ENCODE data around the gene SOAT2.
A peak's percentile ranks its signal among the peaks of the same experiment; 100 is the strongest.

The SOAT2 gene, protein sequence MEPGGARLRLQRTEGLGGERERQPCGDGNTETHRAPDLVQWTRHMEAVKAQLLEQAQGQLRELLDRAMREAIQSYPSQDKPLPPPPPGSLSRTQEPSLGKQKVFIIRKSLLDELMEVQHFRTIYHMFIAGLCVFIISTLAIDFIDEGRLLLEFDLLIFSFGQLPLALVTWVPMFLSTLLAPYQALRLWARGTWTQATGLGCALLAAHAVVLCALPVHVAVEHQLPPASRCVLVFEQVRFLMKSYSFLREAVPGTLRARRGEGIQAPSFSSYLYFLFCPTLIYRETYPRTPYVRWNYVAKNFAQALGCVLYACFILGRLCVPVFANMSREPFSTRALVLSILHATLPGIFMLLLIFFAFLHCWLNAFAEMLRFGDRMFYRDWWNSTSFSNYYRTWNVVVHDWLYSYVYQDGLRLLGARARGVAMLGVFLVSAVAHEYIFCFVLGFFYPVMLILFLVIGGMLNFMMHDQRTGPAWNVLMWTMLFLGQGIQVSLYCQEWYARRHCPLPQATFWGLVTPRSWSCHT

DNA sequence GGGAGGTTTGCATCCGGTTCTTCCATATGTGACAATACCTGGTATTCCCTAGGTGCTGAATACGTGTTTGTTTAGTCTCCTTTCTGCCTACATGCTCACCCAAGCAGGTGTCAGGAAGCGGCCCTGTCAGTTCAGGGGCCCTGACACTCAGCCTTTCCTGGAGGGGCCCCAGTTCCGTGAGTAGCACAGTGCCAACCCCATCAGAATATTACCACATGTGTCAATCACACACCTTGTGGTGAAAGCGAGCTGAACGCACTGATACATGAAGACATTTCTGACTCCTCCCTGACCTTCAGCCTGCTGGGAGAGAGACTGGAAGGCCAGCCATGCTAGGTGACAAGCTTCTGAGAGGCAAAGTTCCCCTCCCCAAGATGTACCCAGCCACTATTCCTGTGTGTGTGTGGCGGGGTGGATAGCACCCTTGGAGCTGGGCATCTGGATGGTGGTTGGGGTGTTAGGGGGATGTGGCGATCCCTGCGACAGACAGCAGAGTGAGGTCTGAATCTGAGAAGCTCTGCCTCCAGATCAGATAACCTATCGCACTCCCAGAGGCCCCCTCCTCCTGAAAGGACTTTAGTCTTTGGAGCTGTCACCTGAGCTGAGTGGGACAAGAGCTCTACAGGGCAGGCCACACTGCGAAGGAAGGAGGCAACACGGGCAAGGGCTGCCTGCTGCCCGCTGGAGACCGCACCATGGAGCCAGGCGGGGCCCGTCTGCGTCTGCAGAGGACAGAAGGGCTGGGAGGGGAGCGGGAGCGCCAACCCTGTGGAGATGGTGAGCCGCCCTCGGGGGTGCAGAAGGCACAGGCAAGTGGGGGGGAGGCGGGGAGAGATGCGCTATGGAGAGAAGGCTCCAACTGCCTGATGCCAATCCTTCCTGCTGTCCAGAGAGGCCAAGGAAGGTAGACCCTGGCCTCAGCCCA lies at the start of gene SOAT2:
SOAT2 (plus strand) TSS at position 604 of the 925 bp plus-strand sequence; CDS start at position 696, 92 bp downstream.
- H3K27me3 Mint-ChIP-seq, result no peaks in the 10 kb centered on the region
- H3K36me3 Mint-ChIP-seq, result no peaks in the 10 kb centered on the region
- peak within 1 kb of the TSS; percentile 32 for H3K4me3 Mint-ChIP-seq
- H3K4me1 Mint-ChIP-seq, result peaks cover 34% of the 10 kb centered on the region
- peak within 1 kb of the TSS; percentile 19 for H3K27ac Mint-ChIP-seq
- H3K9me3 Mint-ChIP-seq, result no peaks in the 10 kb centered on the region

DNA sequence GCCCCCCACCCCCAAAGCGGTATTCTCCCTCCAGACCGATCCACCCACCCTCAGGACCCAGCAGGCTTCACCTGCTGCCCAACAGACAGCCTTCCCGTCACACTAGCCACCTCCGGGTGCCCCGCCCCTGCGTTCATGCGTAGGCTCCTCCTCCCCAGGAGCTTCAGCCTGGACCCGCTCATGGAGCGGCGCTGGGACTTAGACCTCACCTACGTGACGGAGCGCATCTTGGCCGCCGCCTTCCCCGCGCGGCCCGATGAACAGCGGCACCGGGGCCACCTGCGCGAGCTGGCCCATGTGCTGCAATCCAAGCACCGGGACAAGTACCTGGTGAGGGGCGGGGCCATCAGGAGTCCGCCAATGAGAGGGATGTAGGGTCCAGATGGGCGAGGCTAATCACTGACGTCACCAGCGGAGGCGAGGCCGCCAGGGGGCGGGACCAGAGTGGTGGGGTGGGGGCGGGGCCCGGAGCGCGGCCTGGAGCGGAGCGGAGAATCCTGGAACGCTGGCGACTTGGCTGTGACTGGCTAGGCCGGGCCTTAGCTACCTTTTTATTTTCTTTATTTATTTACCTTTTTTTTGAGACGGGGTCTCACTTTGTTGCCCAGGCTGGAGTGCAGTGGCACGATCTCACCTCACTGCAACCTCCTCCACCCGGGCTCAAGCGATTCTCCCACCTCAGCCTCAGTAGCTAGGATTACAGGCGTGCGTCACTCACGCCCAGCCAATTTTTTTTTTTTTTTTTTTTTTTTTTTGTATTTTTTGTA lies 49.0 kb upstream of the SOAT2 start:
- Mint-ChIP-seq H3K9me3 (no peaks in the 10 kb centered on the region), H3K27ac (peak overlapping the region; percentile 96), H3K4me1 (peaks cover 11% of the 10 kb centered on the region), H3K27me3 (no peaks in the 10 kb centered on the region), H3K4me3 (peak overlapping the region; percentile 95), H3K36me3 (no peaks in the 10 kb centered on the region)

DNA sequence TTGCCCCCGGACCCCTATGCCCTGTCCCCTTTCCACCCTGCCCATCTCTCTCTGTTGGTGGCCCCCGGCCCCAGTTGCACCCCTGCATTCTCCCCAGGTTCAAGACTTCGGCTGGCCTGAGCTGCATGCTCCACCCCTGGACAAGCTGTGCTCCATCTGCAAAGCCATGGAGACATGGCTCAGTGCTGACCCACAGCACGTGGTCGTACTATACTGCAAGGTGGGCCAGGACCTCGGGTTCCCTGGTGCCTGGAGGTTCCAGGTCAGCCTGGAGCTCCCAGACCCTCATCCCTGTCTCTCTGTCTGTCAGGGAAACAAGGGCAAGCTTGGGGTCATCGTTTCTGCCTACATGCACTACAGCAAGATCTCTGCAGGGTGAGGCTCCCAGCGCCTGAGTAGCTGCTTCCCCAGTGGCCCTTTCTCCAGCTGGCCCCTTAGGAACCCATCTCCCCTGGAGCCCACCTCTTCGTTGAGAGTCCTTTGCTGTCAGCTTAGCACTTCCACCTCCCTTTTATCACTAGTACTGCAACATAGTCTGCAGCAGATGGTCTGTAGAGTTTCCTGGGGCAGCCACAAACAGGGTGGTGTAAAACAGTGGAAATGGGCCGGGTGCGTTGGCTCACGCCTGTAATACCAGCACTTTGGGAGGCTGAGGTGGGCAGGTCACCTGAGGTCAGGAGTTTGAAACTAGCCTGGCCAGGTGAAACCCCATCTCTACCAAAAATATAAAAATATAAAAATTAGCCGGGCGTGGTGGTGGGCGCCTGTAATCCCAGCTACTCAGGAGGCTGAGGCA lies 47.6 kb upstream of the SOAT2 start:
- H3K4me3 Mint-ChIP-seq, result peak overlapping the region; percentile 59
- H3K9me3 Mint-ChIP-seq, result no peaks in the 10 kb centered on the region
- peak overlapping the region; percentile 19 for H3K27ac Mint-ChIP-seq
- peaks cover 10% of the 10 kb centered on the region for H3K4me1 Mint-ChIP-seq
- no peaks in the 10 kb centered on the region for H3K36me3 Mint-ChIP-seq
- no peaks in the 10 kb centered on the region for H3K27me3 Mint-ChIP-seq

DNA sequence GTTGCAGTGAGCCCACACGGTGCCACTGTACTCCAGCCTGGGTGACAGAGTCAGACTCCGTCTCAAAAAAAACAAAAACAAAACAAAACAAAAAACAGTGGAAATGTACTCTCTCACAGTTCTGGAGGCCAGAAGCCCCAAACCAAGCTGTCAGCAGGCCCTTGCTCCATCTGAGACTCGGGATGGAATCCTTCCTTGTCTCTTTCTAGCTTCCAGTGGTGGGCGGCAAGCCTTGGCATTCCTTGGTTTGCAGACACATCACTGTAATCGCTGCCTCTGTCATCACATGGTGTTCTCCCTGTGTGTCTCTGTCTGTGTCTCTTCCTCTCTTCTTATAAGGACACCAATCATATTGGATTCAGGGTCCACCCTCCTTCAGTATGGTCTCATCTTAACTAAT lies 47.0 kb upstream of the SOAT2 start:
- H3K36me3 Mint-ChIP-seq, result no peaks in the 10 kb centered on the region
- H3K27ac Mint-ChIP-seq, result no peak overlapping the region
- H3K4me1 Mint-ChIP-seq, result peaks cover 10% of the 10 kb centered on the region
- H3K4me3 Mint-ChIP-seq, result no peak overlapping the region
- no peaks in the 10 kb centered on the region for H3K27me3 Mint-ChIP-seq
- no peaks in the 10 kb centered on the region for H3K9me3 Mint-ChIP-seq

DNA sequence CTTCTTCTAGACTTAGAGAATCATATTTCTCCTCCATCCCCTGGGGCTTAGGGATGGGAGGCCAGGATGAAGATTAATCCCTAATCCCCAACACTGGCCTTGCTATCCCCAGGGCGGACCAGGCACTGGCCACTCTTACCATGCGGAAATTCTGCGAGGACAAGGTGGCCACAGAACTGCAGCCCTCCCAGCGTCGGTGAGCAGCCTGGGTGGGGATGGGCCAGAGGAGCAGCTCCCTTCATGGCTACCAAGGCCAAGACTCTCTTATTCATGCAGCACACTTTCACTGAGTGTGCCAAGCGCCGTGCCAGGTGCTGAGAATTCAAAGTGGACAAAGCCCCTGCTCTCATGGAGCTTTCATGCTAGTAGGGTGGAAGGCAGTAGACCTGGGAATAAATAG lies 46.4 kb upstream of the SOAT2 start:
- no peaks in the 10 kb centered on the region for H3K9me3 Mint-ChIP-seq
- no peaks in the 10 kb centered on the region for H3K27me3 Mint-ChIP-seq
- no peak overlapping the region for H3K27ac Mint-ChIP-seq
- no peak overlapping the region for H3K4me3 Mint-ChIP-seq
- H3K36me3 Mint-ChIP-seq, result no peaks in the 10 kb centered on the region
- peaks cover 10% of the 10 kb centered on the region for H3K4me1 Mint-ChIP-seq

DNA sequence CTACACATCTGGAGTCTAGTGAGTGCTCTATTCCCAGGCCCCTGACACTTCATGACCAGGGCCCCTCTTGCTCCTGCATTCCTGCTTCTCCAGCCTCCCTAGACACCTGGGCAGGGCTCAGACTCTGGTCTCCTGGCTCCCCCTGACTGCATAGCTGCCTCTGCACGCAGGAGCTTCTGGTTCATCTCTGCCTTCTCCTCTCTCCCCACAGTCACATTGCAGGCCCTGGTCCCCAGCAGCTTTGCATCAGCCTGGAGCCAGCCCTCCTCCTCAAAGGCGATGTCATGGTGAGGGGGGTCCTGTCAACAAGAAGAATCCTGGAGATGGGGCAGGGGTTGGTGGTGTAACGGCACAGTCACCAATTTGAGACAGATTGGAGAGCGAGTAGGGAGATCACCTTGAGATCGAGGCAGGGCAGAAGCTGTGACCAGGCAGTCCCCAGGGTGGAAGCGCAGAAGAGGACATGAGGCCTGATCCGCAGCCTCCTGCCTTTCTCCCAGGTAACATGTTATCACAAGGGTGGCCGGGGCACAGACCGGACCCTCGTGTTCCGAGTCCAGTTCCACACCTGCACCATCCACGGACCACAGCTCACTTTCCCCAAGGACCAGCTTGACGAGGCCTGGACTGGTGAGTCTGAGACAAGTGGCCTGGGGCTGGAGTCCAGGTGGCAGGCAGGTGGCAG lies 45.3 kb upstream of the SOAT2 start:
- no peak overlapping the region for H3K4me3 Mint-ChIP-seq
- no peak overlapping the region for H3K27ac Mint-ChIP-seq
- H3K4me1 Mint-ChIP-seq, result peaks cover 10% of the 10 kb centered on the region
- H3K27me3 Mint-ChIP-seq, result no peaks in the 10 kb centered on the region
- H3K36me3 Mint-ChIP-seq, result no peaks in the 10 kb centered on the region
- H3K9me3 Mint-ChIP-seq, result no peaks in the 10 kb centered on the region

DNA sequence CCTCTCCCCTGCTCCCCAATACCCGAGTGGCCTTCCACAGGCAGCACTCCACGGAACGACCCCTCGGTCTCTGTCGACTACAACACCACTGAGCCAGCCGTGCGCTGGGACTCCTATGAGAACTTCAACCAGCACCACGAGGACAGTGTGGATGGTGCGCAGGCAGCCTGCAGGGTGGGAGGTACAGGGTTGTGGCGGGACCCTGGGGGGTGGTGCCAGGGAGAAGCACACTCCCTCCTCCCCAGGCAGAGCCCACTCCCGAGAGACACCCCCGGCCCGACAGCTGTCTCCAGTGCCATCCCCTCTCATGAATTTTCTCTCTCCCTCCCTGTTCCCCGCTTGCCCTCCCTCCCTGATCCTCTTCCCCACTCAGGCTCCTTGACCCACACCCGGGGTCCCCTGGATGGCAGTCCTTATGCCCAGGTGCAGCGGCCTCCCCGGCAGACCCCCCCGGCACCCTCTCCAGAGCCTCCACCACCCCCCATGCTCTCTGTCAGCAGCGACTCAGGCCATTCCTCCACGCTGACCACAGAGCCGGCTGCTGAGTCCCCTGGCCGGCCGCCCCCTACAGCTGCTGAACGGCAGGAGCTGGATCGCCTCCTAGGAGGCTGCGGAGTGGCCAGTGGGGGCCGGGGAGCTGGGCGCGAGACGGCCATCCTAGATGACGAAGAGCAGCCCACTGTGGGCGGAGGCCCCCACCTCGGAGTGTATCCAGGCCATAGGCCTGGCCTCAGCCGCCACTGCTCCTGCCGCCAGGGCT lies 44.4 kb upstream of the SOAT2 start:
- Mint-ChIP-seq H3K36me3 (no peaks in the 10 kb centered on the region), H3K27ac (no peak overlapping the region), H3K4me1 (peaks cover 7% of the 10 kb centered on the region)

DNA sequence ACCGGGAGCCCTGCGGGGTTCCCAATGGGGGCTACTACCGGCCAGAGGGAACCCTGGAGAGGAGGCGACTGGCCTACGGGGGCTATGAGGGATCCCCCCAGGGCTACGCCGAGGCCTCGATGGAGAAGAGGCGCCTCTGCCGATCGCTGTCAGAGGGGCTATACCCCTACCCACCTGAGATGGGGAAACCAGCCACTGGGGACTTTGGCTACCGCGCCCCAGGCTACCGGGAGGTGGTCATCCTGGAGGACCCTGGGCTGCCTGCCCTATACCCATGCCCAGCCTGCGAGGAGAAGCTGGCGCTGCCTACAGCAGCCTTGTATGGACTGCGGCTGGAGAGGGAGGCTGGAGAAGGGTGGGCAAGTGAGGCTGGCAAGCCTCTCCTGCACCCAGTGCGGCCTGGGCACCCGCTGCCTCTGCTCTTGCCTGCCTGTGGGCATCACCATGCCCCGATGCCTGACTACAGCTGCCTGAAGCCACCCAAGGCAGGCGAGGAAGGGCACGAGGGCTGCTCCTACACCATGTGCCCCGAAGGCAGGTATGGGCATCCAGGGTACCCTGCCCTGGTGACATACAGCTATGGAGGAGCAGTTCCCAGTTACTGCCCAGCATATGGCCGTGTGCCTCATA lies 43.7 kb upstream of the SOAT2 start:
- Mint-ChIP-seq H3K4me3 (no peak overlapping the region), H3K36me3 (peaks cover under 1% of the 10 kb centered on the region), H3K4me1 (peaks cover 3% of the 10 kb centered on the region), H3K27ac (no peak overlapping the region), H3K27me3 (no peaks in the 10 kb centered on the region), H3K9me3 (no peaks in the 10 kb centered on the region)

More for the DNA sequence above, 44.4 kb upstream of the SOAT2 start:
- H3K27me3 Mint-ChIP-seq, result no peaks in the 10 kb centered on the region
- no peak overlapping the region for H3K4me3 Mint-ChIP-seq
- no peaks in the 10 kb centered on the region for H3K9me3 Mint-ChIP-seq

DNA sequence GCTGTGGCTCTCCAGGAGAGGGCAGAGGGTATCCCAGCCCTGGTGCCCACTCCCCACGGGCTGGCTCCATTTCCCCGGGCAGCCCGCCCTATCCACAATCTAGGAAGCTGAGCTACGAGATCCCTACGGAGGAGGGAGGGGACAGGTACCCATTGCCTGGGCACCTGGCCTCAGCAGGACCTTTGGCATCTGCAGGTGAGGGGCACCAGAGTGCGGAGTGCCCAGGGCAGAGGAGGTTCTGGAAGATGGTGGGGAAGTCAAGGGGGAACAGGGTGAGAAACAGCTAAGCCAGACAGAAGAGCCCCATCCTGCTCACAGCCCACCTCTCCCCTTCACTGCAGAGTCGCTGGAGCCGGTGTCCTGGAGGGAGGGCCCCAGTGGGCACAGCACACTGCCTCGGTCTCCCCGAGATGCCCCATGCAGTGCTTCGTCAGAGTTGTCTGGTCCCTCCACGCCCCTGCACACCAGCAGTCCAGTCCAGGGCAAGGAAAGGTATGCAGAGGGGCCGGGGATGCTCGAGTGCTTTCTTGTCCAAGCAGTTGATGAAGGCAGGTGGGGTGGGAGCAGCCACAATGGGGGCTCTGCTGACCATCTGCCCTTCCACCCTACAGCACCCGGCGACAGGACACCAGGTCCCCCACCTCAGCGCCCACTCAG lies 43.1 kb upstream of the SOAT2 start:
- H3K36me3 Mint-ChIP-seq, result peaks cover 4% of the 10 kb centered on the region
- H3K4me3 Mint-ChIP-seq, result no peak overlapping the region
- no peaks in the 10 kb centered on the region for H3K27me3 Mint-ChIP-seq
- no peaks in the 10 kb centered on the region for H3K9me3 Mint-ChIP-seq
- H3K27ac Mint-ChIP-seq, result no peak overlapping the region
- peaks cover 3% of the 10 kb centered on the region for H3K4me1 Mint-ChIP-seq

DNA sequence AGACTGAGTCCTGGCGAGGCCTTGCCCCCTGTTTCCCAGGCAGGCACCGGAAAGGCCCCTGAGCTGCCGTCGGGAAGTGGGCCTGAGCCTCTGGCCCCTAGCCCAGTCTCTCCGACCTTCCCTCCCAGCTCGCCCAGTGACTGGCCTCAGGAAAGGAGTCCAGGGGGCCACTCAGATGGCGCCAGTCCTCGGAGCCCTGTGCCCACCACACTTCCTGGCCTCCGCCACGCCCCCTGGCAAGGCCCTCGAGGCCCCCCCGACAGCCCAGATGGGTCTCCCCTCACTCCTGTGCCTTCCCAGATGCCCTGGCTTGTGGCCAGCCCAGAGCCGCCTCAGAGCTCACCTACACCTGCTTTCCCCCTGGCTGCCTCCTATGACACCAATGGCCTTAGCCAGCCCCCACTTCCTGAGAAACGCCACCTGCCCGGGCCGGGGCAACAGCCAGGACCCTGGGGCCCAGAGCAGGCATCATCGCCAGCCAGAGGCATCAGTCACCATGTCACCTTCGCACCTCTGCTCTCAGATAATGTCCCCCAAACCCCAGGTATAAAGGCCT lies 42.5 kb upstream of the SOAT2 start:
- Mint-ChIP-seq H3K36me3 (peaks cover 4% of the 10 kb centered on the region), H3K9me3 (no peaks in the 10 kb centered on the region), H3K4me1 (no peaks in the 10 kb centered on the region), H3K4me3 (no peak overlapping the region), H3K27ac (no peak overlapping the region), H3K27me3 (no peaks in the 10 kb centered on the region)

DNA sequence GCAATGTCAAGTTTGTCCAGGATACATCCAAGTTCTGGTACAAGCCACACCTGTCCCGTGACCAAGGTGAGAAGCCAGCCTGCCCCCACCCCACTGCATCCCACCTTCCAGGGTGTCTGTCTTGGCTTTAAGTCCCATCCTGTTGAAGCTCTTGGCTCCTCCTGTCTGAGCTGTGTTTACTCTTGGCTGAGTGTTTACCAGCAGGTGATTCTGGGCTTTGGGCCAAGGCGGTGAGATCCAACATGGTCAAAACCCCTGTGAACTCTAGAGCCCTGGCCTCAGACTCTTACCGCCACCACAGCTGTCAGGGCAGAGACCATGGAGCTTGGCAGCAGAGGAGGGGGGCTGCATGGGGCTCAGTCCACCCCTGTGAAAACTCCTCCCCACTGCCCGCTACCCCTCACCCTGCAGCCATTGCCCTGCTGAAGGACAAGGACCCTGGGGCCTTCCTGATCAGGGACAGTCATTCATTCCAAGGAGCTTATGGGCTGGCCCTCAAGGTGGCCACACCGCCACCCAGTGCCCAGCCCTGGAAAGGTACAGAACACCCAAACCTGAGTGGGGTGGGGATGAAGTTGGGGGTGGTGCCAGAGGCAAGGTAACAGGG lies 41.8 kb upstream of the SOAT2 start:
- Mint-ChIP-seq H3K27ac (no peak overlapping the region), H3K4me3 (no peak overlapping the region), H3K9me3 (no peaks in the 10 kb centered on the region), H3K36me3 (peaks cover 7% of the 10 kb centered on the region), H3K4me1 (peaks cover 5% of the 10 kb centered on the region), H3K27me3 (no peaks in the 10 kb centered on the region)

All from activated naive CD4-positive, alpha-beta T cell treated with anti-CD3 and anti-CD28 coated beads, Interleukin-2, amount 50 U/mL, for 24 hours (primary cell).